LNCAP (cell line): Measurements from ENCODE around the gene PBRM1.

ENCODE experiments used
- CTCF ChIP-seq: fragments of 450-650 bp; IDR thresholded peaks from 2 replicates; pipeline ENCODE4 v1.5.1; 2017; ENCODE audit warnings: mild to moderate bottlenecking

The PBRM1 gene

GRCh38 chr3:52695798-52696671 is 10.3 kb upstream of the PBRM1 start:
- TF ChIP-seq CTCF: no peak

GRCh38 chr3:52694528-52695189 is 8.9 kb upstream of the PBRM1 start:
- no peak for TF ChIP-seq CTCF

GRCh38 chr3:52693071-52693470 is 7.4 kb upstream of the PBRM1 start:
- no peak for TF ChIP-seq CTCF

GRCh38 chr3:52690560-52690959 is 4.8 kb upstream of the PBRM1 start:
- no peak for TF ChIP-seq CTCF

GRCh38 chr3:52689151-52689550 is 3.4 kb upstream of the PBRM1 start:
- no peak for TF ChIP-seq CTCF

- TF ChIP-seq CTCF: no peak
Measured at GRCh38 chr3:52688266-52688665, 2.6 kb upstream of the PBRM1 start.

GRCh38 chr3:52685285-52685708 is 416 bp downstream of the PBRM1 start:
- TF ChIP-seq CTCF: no peak
